ENCODE data around the gene TMEM115.
A peak's percentile ranks its signal among the peaks of the same experiment; 100 is the strongest.

The TMEM115 gene

DNA sequence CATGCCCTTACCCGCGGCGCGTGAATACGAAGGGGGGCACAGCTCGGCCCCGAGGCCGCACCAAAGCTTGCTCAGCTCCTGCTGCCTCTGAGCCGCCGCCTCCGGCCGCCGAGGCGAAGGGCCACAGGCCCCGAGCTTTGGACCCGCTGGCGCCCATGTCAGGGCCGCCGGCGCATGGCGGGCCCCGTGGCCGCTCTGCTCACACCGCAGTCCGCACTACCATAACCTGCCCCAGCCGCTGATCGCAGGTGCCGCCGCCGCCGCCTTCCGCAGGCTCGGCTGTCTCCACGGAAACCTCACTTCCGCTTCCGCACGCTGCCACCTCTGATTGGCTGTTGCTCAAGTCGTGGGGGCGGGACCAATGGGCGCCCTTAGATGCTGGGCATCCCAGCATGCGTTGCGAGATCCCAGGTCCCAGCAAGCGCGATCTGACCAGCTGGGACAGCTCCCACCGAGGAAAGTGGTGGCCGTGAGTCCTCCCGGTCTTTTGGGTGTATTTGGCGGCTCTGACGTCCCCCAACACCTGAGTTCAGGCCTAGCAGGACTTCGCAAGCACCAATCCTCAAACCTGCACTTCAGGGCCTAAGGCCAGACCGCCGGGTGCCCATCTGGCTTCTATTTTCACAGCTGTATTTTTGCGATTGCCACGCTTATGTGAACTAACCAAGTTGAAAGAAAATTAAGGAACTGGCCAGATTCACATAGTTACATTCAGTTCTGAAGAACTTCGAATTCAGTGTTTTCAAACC lies 31.2 kb downstream of the TMEM115 start, which contains the start of gene TUSC2:
TUSC2 (minus strand) TSS at position 281 of the 749 bp plus-strand sequence; CDS start at position 157, 124 bp downstream.
- DNase-seq: peak; percentile 42

DNA sequence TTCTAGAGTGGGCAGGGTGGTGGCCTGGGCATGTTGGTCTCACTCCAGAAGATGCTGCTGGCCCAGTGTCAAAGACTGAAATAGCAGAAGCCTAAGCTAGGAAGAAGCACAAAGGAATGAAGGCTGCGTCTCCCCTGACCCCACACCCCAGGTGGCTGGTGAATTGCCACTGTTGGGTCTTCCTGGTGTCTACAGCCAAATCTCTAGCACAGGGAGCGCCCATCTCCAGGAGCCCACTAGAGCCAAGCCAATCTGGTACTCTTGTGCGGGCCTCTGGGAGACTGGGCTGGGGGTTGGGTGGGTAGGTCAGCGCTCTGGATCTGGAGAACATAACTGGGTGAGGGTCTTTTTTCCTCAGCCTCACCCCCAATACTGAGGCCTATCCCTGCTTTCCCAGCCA lies 32.2 kb downstream of the TMEM115 start:
- no peak for DNase-seq

GRCh38 chr3:50326182-50326541 lies 33.2 kb downstream of the TMEM115 start:
- no peak for DNase-seq

DNA sequence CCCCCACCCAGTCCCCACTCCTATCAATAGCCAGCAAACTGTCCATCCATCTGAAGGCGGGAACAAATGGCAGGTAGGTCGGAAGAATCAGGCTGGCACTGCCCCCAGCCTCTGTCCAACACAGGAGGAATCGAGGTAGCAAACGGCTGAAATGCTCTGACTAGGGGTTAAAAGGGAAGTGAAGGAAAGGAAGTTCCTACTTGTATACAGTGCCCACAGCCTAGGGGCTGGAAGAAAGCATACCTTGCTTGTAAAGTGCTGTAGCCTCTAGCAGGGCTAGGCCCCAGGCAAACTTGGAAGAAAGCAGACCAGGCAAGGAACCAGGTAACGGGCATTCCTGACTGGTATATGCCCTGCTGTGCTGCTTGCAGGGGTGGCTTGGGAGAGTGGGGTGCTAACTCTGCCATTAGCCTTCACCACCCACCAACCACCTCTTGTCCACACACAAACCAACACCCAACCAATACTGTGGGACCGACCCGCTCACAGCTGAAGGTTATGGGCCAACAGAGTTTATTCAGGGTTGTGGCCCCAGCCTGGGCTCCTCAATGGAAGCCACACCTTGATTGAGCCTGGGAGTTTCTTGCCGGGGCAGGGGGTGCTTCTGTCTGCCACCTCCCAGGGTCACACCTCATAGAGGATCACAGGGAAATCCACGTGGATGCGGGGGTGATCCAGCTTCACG lies 33.7 kb downstream of the TMEM115 start:
- DNase-seq: no peak

DNA sequence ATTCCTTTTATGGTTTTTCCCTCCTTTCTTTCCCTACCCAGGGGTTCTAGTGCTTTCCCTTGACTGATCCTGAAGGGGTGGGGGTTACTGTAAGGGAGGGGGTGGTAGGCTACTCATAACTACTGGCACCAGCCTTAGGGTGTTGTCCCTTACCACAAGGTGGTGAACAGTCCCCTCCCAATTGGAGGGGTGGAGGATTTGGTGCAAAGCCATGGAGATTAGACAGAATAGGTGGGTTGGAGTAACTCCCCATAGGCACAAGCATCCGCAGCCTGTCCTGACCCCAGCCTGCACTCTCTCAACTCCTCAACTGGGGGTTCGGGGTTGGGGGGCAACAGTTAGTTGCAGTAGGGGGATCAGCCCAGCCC lies 34.2 kb downstream of the TMEM115 start:
- no peak for DNase-seq

GRCh38 chr3:50324351-50325112 lies 34.8 kb downstream of the TMEM115 start:
- no peak for DNase-seq

DNA sequence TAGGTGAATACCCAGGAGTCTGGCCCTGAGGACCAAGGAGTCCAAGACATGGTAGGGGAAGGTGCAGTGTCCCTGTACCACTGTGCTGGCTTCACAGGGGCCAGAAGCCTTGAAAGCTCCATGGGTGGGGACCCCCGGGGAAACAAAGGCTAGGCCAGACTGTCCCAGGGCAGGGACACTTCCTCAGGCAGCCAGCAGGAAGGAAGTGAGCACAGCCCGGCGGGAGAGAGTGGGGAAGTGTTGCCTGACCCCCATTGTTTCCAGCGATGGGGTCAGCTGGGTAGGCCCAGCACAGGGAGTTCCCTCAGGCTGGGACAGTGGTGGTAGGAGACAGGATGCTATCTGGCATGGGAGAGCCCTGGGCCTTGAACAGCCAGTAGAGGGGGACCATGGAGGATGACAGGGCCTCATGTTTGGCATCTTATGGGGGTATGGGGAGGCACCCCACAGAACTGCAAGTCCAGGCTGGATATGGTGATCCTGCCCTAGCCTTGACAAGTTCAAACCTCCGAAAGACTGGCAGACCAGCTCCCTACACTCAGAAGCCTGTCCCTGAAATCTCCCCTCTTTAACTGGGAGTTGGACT lies 35.6 kb downstream of the TMEM115 start:
- no peak for DNase-seq

GRCh38 chr3:50323092-50323600 lies 36.2 kb downstream of the TMEM115 start:
- no peak for DNase-seq

DNA sequence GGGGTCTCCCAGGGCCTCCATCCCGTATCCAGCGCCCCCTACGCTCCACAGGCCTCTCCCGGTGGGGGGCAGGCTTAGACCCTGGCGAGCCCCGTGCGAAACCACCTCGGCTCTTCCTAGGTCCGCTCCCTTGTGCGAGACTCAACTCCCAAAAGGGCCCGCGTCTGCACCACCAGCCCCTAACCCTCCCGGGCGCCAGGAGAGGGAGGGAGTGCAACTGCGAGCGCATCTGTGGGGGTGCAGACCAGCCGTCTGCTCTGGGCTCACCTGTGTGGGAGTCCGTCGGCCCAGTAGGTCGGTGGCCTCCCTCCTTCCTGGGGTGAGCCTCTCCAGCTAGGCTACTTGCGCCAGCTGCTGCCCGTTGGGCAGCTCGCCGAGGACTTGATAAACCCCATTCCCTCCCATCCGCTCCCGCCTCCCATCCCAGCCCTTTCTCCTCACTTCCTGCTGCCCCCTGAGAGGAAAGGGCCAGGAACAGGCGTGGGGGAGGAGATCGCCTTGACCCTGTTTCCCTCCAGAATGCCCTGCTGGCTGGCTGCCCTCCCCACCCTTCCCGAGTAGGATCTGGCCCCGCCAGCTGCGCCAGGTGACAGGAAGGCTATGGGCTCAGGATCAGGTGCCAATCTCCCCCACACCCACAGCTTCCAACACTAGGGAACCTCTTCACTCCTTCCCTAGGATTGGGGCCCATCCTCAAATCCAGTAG lies 36.8 kb downstream of the TMEM115 start, which contains the start of gene HYAL2:
HYAL2 (minus strand) TSS at position 360 of the 706 bp plus-strand sequence. CDS start 2,256 bp downstream, outside the sequence.
- DNase-seq: no peak

GRCh38 chr3:50322115-50322385 lies 37.3 kb downstream of the TMEM115 start:
- DNase-seq: no peak

- peak; percentile 34 for DNase-seq
Observed at GRCh38 chr3:50321336-50322114, 37.8 kb downstream of the TMEM115 start.

DNA sequence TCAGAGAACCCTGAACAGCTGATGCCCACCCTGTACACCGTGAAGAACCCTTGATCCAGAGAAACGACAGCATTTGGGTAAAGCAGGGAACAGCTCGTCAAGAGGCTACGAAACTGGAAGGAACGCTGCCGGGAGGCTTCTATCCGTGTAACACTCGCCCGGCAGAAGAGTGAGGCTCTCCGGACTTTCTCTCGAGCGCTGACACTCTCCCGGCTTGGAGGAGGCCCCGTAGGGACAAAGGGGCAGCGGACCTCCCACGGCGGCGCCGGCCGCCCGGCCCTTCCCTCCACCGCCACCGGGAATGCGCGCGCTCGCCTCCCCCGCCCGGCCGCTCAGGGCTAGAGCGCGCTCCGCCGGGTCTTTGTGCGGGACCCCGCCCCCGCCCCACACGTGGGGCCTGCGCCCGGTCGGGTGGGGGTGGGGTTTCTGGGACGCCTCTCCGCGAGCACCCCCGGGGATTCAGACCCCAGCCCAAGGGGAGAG lies 38.4 kb downstream of the TMEM115 start:
- no peak for DNase-seq

GRCh38 chr3:50319894-50320625 lies 39.3 kb downstream of the TMEM115 start:
- DNase-seq: no peak

DNA sequence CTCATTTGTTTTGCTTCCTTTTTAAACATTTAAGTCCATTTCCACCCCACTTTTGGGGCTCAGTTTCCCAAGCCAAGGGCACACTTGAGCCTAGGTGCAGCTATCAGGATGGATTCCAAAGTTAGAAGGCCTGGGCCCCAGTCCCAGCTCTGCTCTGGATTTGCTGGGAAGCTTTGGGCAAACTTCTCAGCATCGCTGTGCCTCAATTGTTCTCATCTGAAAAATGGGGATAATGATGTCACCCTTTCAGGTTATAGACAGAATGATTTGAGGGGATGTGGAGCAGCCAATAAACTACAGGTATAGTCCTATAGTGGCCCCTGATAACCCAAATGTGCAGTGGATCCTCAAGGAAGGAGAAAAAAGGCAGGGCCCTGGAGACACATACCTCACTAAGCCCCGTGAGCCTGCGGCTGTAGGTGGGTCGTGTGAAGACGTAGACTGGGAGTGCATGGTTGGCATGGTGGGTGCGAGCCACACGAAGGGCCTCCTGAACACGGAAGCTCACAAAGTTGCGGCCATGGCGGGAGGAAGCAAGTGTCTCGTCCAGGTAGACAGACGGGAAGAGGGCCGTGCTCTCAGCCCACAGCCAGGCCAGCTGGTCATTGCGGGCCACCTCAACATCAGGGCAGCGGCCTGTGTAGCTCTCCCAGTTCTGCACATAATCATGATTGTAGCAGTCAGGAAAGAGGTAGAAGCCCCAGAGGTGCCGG lies 40.0 kb downstream of the TMEM115 start:
- DNase-seq: no peak

- DNase-seq: no peak
Observed at GRCh38 chr3:50318615-50319014, 40.7 kb downstream of the TMEM115 start.

DNA sequence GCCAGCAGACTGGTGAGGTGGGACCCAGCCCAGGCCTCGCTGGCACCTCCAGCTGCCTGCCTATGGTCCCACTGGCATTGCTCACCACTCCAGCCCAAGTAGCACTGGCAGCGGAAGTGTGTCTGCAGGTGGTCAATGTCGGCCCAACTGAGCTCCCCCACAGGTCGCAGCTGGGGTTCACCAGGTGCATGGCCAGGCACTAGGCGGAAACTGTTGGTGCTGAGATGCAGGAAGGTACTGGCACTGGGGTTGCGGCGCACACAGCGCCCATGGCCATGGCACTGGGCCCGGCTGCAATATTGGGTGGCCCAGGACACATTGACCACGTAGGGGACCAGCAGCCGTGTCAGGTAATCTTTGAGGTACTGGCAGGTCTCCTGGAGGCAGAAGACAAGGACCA lies 41.2 kb downstream of the TMEM115 start:
- no peak for DNase-seq

- DNase-seq: no peak
Observed at GRCh38 chr3:50317300-50317699, 42.0 kb downstream of the TMEM115 start.

GRCh38 chr3:50316657-50317242 lies 42.6 kb downstream of the TMEM115 start:
- no peak for DNase-seq

- DNase-seq: no peak
Observed at GRCh38 chr3:50314816-50315215, 44.5 kb downstream of the TMEM115 start.

GRCh38 chr3:50314342-50314741 lies 45.0 kb downstream of the TMEM115 start:
- no peak for DNase-seq
